K562 (cell line): ENCODE measurements around the gene RPTOR. TPM values are rescaled to one million over a fixed set of nuclear protein-coding genes. Genes with fewer than 3 reads are reported as not detected.
A peak's percentile ranks its signal among the peaks of the same experiment; 100 is the strongest.

Source experiments
- CTBP1 ChIP-seq: fragments of 450-650 bp; IDR thresholded peaks from 2 replicates; pipeline ENCODE4 v1.6.1; 2016; ENCODE audit warnings: borderline replicate concordance
- ELF1 ChIP-seq: fragments of 200-800 bp; sonication (Bioruptor generic); IDR thresholded peaks from 2 replicates; pipeline ENCODE4 v1.6.1; 2016; ENCODE audit warnings: missing genetic modification characterization, missing compliant biosample characterization
- LEF1 ChIP-seq: fragments of 450-650 bp; IDR thresholded peaks from 2 replicates; pipeline ENCODE4 v1.6.1; 2016; ENCODE audit warnings: mild to moderate bottlenecking
- MNT ChIP-seq, 2 experiments: fragments of 450-650 bp; conservative IDR thresholded peaks; 2 replicates each; pipeline ENCODE4 v1.6.1; 2017; ENCODE audit warnings: mild to moderate bottlenecking in 2 of 2, moderate library complexity in 2 of 2
- MTA1 ChIP-seq: fragments of 450-650 bp; IDR thresholded peaks from 2 replicates; pipeline ENCODE4 v1.6.1; 2017; ENCODE audit warnings: borderline replicate concordance
- NKRF ChIP-seq: fragments of 450-650 bp; IDR thresholded peaks from 2 replicates; pipeline ENCODE4 v1.6.1; 2016; ENCODE audit warnings: borderline replicate concordance
- PTRF ChIP-seq: fragments of 450-650 bp; IDR thresholded peaks from 2 replicates; pipeline ENCODE4 v1.6.1; 2016; ENCODE audit warnings: mild to moderate bottlenecking, missing genetic modification characterization, missing compliant biosample characterization
- SIN3A ChIP-seq, 2 experiments: fragments of 150-350 bp in 1 of 2; IDR thresholded peaks; 2 replicates each; pipeline ENCODE4 v1.6.1; 2011 to 2016; ENCODE audit warnings: borderline replicate concordance in 2 of 2, low read depth in 2 of 2, low read length in 2 of 2, mild to moderate bottlenecking in 2 of 2, moderate library complexity in 2 of 2; ENCODE audit not compliant: control insufficient read depth in 1 of 2
- SMARCE1 ChIP-seq: fragments of 450-650 bp; IDR thresholded peaks from 2 replicates; pipeline ENCODE4 v1.7.1; 2016; ENCODE audit warnings: mild to moderate bottlenecking
- SPI1 ChIP-seq: IDR thresholded peaks from 2 replicates; pipeline ENCODE4 v1.6.1; 2011; ENCODE audit warnings: low read depth, low read length, control low read depth, borderline replicate concordance
- TCF3 ChIP-seq: sonication (generic); formaldehyde crosslinking; IDR thresholded peaks from 2 replicates; pipeline ENCODE4 v1.4.0; 2020; ENCODE audit warnings: mild to moderate bottlenecking, missing genetic modification reagents
- ZNF143 ChIP-seq: sonication (generic); formaldehyde crosslinking; IDR thresholded peaks from 2 replicates; pipeline ENCODE4 v1.9.0; 2022; ENCODE audit warnings: mild to moderate bottlenecking, missing genetic modification reagents
- ZNF395 ChIP-seq: fragments of 200-800 bp; sonication (Bioruptor generic); IDR thresholded peaks from 2 replicates; pipeline ENCODE4 v1.6.1; 2017; ENCODE audit warnings: missing genetic modification characterization, missing compliant biosample characterization
- ZNF512 ChIP-seq: IDR thresholded peaks from 2 replicates; pipeline ENCODE4 v1.6.1; 2016; ENCODE audit warnings: missing genetic modification characterization, missing compliant biosample characterization
- polyA plus RNA-seq, 8 experiments: library from polyadenylated mRNA; depleted of rRNA in 4 of 8; stranded (reverse) in 5 of 8; unstranded in 3 of 8; fragments of >200 nt; fragmentation: Nextera tagmentation in 2 of 8; fragmentation: Illumina TruSeq in 1 of 8; extraction: Ambion mirVana in 2 of 8; extraction: Trizol in 1 of 8; gene quantifications; 2 replicates each; pipeline versions ENCODE4 v1.2.1 to v1.2.3, GENCODE V29; 2011 to 2014; ENCODE audit warnings: inconsistent platforms in 1 of 8, missing spikeins in 1 of 8
- total RNA-seq, 7 experiments: library from RNA; depleted of rRNA in 6 of 7; stranded (reverse); fragments of >200 nt in 6 of 7; fragmentation: Illumina TruSeq in 2 of 7; extraction: Trizol in 2 of 7; gene quantifications; 2 replicates each; pipeline versions ENCODE4 v1.2.1 to v1.2.3, GENCODE V29; 2011 to 2021; ENCODE audit warnings: low replicate concordance in 1 of 7
- TF ChIP-seq, protein P1 (sequence below): fragments of 450-650 bp; IDR thresholded peaks from 2 replicates; pipeline ENCODE4 v1.6.1; 2016
- TF ChIP-seq, protein P2 (sequence below): conservative IDR thresholded peaks from 2 replicates; pipeline ENCODE4 v1.6.1; 2011; ENCODE audit warnings: low read depth, mild to moderate bottlenecking, low read length; ENCODE audit not compliant: control insufficient read depth

Gene RPTOR
- total and polyA plus RNA-seq, 9 of the 15 experiments (the other 6 are each of a cell fraction or from before 2014, with no cell fraction given), result 0.24 to 54.1 (median 10.2) TPM

DNA sequence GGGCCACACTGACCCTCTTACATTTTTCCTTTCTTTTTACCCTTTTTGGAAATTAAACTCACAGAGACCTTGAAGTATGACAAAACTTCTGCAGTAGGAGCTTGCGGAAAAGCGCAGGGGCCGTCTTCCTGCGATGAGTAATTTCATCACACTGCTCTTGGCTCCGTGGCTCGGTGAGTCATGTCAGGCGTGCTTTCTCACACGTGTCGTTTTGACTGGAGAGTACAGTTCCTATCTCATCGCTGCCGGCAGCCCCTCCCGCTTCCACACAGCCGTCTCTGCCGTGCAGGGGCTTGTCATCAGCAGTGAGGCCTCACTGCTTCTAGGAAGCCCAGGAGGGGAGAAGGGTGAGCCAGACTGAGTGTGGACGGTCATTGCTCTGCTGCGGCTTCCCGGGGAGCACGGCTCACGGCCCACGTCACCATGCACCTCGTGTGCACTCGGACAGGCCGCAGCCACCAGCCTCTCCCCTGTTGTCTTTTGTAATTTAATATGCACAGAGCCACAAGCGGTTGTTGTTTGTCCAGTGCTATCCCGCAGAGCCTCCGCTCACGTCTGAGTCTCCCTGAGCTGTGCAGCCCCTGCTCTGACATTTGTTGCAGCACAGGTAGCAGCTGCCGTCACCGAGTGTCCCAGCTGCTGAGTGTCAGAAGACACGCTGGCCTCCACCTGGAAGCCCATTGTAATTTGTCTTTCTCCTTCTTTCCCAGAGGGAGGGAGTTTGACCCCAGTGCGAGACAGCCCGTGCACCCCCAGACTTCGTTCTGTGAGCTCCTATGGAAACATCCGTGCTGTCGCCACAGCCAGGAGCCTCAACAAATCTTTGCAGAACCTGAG is 347.6 kb downstream of the RPTOR start (continued):
- TF ChIP-seq MTA1 (peak; percentile 53; the same call in 1 of the 2 replicates), MNT (conservative IDR thresholded peaks at IDR 0.05) (peak; percentile 96 to 99), LEF1 (peak; percentile 71), CTBP1 (peak; percentile 55; the same call in 1 of the 2 replicates), ZNF395 (CRISPR knock-in tag) (0 out of 2 replicates have a peak, but pooled peaks have one; percentile 60), SPI1 (peak; percentile 16; the same call in 1 of the 2 replicates), NKRF (peak; percentile 90; the same call in 1 of the 2 replicates), ZNF143 (no peak), PTRF (no peak), ELF1 (tag) (peak; percentile 36; the same call in 1 of the 2 replicates), TCF3 (CRISPR knock-in tag) (peak; percentile 55), ZNF512 (tag) (no peak), SMARCE1 (peak; percentile 83), SIN3A (IDR thresholded peaks at IDR 0.05; ENCODE audit: borderline replicate concordance in 2 of 2, control insufficient read depth in 1 of 2, low read depth in 2 of 2, low read length in 2 of 2) (peak in 1 of 2 experiments; percentile 85; a peak in 1 of 4 replicates)
- TF ChIP-seq, protein P1, sequence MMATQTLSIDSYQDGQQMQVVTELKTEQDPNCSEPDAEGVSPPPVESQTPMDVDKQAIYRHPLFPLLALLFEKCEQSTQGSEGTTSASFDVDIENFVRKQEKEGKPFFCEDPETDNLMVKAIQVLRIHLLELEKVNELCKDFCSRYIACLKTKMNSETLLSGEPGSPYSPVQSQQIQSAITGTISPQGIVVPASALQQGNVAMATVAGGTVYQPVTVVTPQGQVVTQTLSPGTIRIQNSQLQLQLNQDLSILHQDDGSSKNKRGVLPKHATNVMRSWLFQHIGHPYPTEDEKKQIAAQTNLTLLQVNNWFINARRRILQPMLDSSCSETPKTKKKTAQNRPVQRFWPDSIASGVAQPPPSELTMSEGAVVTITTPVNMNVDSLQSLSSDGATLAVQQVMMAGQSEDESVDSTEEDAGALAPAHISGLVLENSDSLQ, result peak; percentile 54; the same call in 1 of the 2 replicates
- TF ChIP-seq, protein P2, sequence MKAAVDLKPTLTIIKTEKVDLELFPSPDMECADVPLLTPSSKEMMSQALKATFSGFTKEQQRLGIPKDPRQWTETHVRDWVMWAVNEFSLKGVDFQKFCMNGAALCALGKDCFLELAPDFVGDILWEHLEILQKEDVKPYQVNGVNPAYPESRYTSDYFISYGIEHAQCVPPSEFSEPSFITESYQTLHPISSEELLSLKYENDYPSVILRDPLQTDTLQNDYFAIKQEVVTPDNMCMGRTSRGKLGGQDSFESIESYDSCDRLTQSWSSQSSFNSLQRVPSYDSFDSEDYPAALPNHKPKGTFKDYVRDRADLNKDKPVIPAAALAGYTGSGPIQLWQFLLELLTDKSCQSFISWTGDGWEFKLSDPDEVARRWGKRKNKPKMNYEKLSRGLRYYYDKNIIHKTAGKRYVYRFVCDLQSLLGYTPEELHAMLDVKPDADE, result peak; percentile 67; the same call in 1 of the 2 replicates
